Fibroblast of villous mesenchyme (primary cell): Measurements from ENCODE around the gene PRRC2B. TPM values are rescaled to one million over a fixed set of nuclear protein-coding genes. Genes with fewer than 3 reads are reported as not detected.
A peak's percentile ranks its signal among the peaks of the same experiment; 100 is the strongest.

Experiments used
- DNase-seq: peaks from one replicate; pipeline ENCODE4 v3.0.0-alpha.2; 2010; ENCODE audit warnings: low read depth
- H3K4me3 ChIP-seq: 2 replicates; pipeline ENCODE4 v1.5.1; 2011; ENCODE audit warnings: low read depth, mild to moderate bottlenecking, low read length
- total RNA-seq: library from RNA; depleted of rRNA; stranded (reverse); fragments of >200 nt; gene quantifications from 2 replicates; pipeline ENCODE4 v1.2.3, GENCODE V29; 2012
- TF ChIP-seq, protein P1 (sequence below): IDR thresholded peaks from 2 replicates; pipeline ENCODE4 v1.5.1; 2012; ENCODE audit warnings: low read depth, mild to moderate bottlenecking, low read length; ENCODE audit not compliant: insufficient read depth

Gene PRRC2B
- total RNA-seq, 1 donor = 92.8 TPM

GRCh38 chr9:131410044-131410491 lies 16.2 kb downstream of the PRRC2B start:
- TF ChIP-seq, protein P1, sequence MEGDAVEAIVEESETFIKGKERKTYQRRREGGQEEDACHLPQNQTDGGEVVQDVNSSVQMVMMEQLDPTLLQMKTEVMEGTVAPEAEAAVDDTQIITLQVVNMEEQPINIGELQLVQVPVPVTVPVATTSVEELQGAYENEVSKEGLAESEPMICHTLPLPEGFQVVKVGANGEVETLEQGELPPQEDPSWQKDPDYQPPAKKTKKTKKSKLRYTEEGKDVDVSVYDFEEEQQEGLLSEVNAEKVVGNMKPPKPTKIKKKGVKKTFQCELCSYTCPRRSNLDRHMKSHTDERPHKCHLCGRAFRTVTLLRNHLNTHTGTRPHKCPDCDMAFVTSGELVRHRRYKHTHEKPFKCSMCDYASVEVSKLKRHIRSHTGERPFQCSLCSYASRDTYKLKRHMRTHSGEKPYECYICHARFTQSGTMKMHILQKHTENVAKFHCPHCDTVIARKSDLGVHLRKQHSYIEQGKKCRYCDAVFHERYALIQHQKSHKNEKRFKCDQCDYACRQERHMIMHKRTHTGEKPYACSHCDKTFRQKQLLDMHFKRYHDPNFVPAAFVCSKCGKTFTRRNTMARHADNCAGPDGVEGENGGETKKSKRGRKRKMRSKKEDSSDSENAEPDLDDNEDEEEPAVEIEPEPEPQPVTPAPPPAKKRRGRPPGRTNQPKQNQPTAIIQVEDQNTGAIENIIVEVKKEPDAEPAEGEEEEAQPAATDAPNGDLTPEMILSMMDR = no peak
- DNase-seq = peak; percentile 51
- no peak overlapping the region for H3K4me3 ChIP-seq

DNA sequence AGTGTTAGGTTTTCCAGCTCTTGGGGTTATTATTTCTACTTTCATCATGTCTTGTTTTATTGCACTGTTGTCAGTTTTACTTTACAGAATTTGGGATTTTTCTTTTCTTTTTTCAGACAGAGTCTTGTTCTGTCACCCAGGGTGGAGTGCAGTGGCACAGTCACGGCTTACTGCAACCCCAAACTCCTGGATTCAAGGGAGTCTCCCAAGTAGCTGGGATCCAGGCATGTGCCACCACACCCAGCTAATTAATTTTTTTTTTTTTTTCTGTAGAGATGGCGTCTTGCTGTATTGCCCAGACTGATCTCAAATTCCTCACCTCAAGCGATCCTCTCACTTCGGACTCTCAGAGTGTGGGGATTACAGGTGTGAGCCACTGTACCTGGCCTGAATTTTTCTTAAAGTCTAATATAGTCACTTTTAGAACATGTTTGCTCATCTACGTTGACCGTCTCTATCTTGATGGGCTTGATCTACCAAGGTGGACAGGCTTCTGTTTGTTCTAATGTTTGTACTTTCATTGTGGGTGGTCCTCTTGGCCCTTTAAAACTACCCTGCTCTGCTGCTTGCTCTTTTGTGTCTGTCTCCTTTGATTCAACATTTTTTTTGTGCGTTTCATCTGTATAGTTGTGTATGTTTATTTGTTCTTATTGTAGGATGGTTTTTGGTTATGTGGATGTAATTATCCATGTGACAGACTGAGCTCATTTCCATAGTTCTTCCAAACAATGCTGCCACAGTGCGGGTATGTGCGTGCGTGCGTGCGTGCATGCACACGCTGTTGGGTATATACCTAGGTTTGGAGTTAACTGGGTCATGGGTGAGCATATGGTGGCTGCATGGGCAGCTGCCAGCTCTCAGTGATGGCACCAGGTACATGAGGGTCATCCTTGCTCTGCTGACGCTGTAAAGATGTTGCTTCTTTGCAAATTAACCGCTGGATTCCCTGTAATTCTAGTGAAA lies 18.1 kb downstream of the PRRC2B start:
- no peak overlapping the region for H3K4me3 ChIP-seq
- no peak for DNase-seq
- TF ChIP-seq, protein P1 = no peak

- no peak overlapping the region for H3K4me3 ChIP-seq
- TF ChIP-seq, protein P1 = no peak
- no peak for DNase-seq
Observed at GRCh38 chr9:131416509-131416908, 22.6 kb downstream of the PRRC2B start.

GRCh38 chr9:131417264-131418142 lies 23.6 kb downstream of the PRRC2B start:
- DNase-seq = peak; percentile 34
- TF ChIP-seq, protein P1 = no peak
- H3K4me3 ChIP-seq = no peak overlapping the region

DNA sequence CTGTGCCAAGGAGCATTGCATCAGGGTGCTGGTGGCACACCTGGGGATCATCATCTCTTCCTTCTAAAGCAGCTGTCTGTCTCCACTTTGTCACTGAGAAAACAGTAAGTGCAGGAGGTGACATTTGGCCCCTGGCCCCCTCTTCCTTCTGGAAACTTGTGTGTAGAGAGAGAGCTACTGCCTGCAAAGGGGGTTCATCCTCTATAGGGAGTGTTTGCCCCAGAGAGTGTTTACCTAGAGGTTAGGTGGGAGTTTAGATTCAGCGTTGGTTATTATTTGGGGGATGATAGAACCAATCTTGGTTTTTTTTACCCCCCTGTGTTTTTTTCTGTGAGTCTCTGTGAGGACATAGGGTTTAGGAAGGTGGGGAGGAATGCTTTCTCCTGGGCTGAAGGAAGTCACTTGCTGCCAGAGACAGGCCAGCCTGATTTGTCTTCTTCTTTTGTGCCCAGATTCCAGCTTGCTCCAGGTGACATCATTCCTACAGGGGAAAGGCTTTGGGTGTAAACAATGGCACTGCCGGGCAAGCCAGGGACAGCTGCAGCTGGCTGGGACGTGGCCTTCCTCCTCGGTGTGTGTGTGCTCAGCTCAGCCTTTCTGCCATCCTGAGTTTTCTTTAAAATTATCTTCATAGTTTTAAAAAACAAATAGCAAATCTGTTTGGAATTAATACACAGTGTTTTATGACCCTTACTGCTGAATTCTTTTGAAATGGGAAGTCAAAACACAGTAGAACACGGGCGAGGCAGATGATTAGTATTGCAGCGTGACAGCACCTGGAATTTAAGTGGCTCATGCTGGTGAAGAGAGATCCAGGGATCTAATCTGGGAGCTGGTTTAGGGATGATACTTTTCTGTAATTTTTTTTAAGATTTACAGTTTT lies 24.5 kb downstream of the PRRC2B start:
- peak; percentile 66 for DNase-seq
- TF ChIP-seq, protein P1 = no peak
- H3K4me3 ChIP-seq = no peak overlapping the region
